ENCODE measurements around the gene MACROD2.

MACROD2 gene

GRCh38 chr20:15618912-15619311 lies 1623.6 kb downstream of the MACROD2 start:
- DNase-seq (ENCODE audit: extremely low spot score) = no peak
- POLR2A ChIA-PET = no interaction called here
- CTCF ChIA-PET = interaction anchor here (1.3 kb wide), 1 partner anchor 10 kb away, joined by 3 read pairs; no protein-coding TSS in a partner anchor
- TF ChIP-seq CTCF (IDR thresholded peaks at IDR 0.05; ENCODE audit: control extremely low read depth, extremely low read depth, low read depth, missing control alignments) = no peak

- POLR2A ChIA-PET = no interaction called here
- no peak for TF ChIP-seq CTCF (IDR thresholded peaks at IDR 0.05; ENCODE audit: control extremely low read depth, extremely low read depth, low read depth, missing control alignments)
- no peak for DNase-seq (ENCODE audit: extremely low spot score)
- CTCF ChIA-PET = interaction anchor here (1.9 kb wide), 1 partner anchor 10 kb away, joined by 4 read pairs; no protein-coding TSS in a partner anchor
Observed at GRCh38 chr20:15619341-15619740, 1624.0 kb downstream of the MACROD2 start.

GRCh38 chr20:15619816-15620215 lies 1624.5 kb downstream of the MACROD2 start:
- ChIA-PET POLR2A (no interaction called here), CTCF (interaction anchor here (1.9 kb wide), 1 partner anchor 10 kb away, joined by 4 read pairs; no protein-coding TSS in a partner anchor)
- no peak for DNase-seq (ENCODE audit: extremely low spot score)
- no peak for TF ChIP-seq CTCF (IDR thresholded peaks at IDR 0.05; ENCODE audit: control extremely low read depth, extremely low read depth, low read depth, missing control alignments)

- CTCF ChIA-PET = no interaction called here
- DNase-seq (ENCODE audit: extremely low spot score) = no peak
- POLR2A ChIA-PET = no interaction called here
- no peak for TF ChIP-seq CTCF (IDR thresholded peaks at IDR 0.05; ENCODE audit: control extremely low read depth, extremely low read depth, low read depth, missing control alignments)
Observed at GRCh38 chr20:15622368-15622767, 1627.1 kb downstream of the MACROD2 start.

GRCh38 chr20:15623215-15623614 lies 1627.9 kb downstream of the MACROD2 start:
- CTCF ChIA-PET = no interaction called here
- no peak for TF ChIP-seq CTCF (IDR thresholded peaks at IDR 0.05; ENCODE audit: control extremely low read depth, extremely low read depth, low read depth, missing control alignments)
- no peak for DNase-seq (ENCODE audit: extremely low spot score)
- POLR2A ChIA-PET = no interaction called here

- no peak for TF ChIP-seq CTCF (IDR thresholded peaks at IDR 0.05; ENCODE audit: control extremely low read depth, extremely low read depth, low read depth, missing control alignments)
- DNase-seq (ENCODE audit: extremely low spot score) = no peak
- ChIA-PET CTCF (no interaction called here), POLR2A (no interaction called here)
Observed at GRCh38 chr20:15625981-15626380, 1630.7 kb downstream of the MACROD2 start.

- POLR2A ChIA-PET = no interaction called here
- CTCF ChIA-PET = no interaction called here
- DNase-seq (ENCODE audit: extremely low spot score) = no peak
- TF ChIP-seq CTCF (IDR thresholded peaks at IDR 0.05; ENCODE audit: control extremely low read depth, extremely low read depth, low read depth, missing control alignments) = no peak
Observed at GRCh38 chr20:15627089-15627488, 1631.8 kb downstream of the MACROD2 start.
